Stimulated activated CD4-positive, alpha-beta T cell treated with anti-CD3 and anti-CD28 coated beads, TNF-alpha, amount 100 ng/mL, for 1 hour (primary cell): Measurements from ENCODE around the gene CAMKK2.
"Not testable (repeated sequence)": the region's sequence is repeated elsewhere in the genome, so short reads cannot be mapped to it uniquely, and the experiment has no call there.

Experiments used
- DNase-seq, 3 donors: peaks; one replicate each; pipeline ENCODE4 v3.0.0-alpha.2; 2020; ENCODE audit warnings: low read depth in 3 of 3, low spot score in 1 of 3

CAMKK2 gene

DNA sequence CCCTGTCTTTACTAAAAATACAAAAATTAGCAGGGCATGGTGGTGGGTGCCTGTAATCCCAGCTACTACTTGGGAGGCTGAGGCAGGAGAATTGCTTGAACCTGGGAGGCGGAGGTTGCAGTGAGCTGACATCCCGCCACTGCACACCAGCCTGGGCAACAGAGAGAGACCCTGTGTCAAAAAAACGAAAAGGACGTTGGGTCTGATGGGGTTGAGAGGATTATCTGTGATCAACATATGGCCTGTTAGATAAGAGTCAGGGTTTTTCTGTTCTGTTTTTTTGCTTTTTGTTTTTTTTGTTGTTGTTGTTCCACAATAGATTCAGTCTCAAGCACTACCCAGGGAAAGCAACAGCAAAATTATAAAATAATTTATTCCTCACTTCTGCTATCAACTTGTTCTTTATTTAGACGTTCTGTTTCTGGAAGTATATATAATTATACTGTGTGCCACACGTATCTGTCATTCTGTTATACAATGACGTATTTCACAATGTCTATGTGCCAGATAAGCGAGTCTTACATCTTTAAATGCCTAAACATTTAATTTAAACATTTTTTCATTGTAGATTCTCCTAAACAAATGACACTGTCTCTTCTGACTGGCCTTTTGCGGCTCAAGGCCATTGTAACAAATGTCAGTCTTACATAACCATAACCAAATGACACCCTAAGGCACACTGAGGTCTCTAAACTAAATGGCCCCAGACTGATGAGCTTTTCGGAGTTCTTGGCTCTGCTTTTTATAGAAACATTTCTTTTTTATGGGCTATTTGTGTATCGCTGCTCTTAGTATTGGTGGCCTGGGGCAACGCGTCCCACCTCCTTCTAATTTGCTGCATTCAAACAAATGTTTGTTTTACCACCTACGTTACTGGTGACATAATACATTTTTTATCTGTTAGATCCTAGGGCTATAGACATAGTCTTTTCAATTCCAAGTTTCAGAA lies 93.8 kb downstream of the CAMKK2 start:
- no peak for DNase-seq

DNA sequence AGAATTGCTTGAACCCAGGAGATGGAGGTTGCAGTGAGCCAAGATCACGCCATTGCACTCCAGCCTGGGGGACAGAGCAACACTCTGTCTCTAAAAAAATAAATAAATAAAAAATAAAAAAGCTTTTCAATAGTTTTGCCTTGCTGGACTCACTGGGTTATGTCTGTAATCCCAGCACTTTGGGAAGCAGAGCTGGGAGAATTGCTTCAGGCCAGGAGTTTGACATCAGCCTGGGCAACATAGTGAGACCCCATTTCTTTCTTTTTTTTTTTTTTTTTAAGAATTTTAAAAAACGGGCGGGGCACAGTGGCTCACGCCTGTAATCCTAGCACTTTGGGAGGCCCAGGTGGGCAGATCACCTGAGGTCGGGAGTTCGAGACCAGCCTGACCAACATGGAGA lies 95.4 kb downstream of the CAMKK2 start:
- not testable (repeated sequence) for DNase-seq

DNA sequence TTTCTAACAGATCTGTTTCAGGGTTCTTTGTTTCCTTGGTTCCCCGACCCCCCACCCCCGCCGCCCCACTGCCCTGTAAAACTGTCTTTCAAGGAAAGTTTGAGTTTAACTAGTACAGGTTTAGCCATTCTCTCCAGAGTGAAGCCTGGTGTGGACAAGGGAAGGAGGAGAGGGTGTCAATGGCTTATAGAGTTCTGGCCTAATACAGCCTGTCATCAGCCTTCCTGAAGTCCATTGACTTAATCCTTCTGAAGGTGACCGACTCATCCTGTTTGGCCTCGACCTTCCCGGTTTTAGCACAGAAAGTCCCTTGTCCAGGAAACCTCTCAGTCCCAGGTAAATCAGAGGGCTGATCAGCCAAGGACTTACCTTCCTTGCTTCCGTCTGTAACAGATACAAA lies 97.6 kb downstream of the CAMKK2 start:
- DNase-seq: no peak

DNA sequence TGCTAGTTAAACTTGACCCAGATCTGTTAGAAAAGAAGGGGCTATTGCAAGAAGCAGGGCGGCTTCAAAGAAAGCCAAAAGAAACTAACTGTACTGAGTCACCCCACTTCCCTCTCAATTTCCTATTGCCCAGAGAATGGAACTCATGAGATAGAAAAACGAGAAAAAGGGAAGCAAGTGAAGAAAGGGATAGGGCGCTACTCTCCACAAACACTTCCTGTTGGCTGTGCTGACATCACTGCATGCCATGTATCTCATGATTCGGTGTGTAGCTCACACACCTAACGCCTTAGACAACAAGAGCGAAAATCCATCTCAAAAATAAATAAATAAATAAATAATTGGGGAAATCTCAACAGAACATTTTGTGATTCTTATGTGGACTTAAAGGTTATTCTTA lies 99.6 kb downstream of the CAMKK2 start:
- no peak for DNase-seq

DNA sequence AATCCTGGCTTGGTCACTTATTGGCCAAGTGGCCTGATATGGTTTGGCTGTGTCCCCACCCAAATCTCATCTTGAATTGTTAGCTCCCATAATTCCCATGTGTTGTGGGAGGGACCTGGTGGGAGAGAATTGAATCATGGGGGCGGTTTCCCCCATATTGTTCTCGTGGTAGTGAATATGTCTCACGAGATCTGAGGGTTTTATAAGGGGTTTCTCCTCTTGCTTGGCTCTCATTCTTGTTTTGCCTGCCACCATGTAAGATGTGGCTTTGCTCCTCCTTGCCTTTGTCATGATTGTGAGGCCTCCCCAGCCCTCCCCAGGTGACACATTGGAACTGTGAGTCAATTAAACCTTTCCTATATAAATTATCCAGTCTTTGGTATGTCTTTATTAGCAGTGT lies 105.4 kb downstream of the CAMKK2 start:
- DNase-seq: no peak

DNA sequence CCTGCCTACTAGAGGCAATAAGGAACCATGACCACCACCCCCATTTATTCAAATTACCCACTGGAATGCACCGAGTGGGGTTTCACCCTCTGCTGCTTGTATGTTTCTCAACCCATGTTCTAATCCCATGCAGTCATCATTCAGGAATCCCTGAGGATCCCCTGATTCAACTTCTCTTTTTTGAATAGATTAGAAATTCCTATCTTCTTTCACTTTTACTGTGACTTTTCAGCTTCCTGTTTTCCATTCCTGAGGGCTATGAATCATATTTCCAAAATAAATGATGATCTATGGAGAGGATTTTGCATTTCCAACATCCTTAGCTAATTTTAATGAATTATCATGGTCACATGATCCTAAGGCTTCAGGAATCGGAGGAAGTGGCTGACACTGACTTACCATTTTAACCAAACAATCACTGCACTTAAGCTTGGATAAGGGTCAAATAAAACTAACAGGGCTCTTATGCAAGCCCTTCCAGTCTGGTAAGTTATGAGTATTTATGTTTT lies 105.9 kb downstream of the CAMKK2 start:
- DNase-seq: no peak

DNA sequence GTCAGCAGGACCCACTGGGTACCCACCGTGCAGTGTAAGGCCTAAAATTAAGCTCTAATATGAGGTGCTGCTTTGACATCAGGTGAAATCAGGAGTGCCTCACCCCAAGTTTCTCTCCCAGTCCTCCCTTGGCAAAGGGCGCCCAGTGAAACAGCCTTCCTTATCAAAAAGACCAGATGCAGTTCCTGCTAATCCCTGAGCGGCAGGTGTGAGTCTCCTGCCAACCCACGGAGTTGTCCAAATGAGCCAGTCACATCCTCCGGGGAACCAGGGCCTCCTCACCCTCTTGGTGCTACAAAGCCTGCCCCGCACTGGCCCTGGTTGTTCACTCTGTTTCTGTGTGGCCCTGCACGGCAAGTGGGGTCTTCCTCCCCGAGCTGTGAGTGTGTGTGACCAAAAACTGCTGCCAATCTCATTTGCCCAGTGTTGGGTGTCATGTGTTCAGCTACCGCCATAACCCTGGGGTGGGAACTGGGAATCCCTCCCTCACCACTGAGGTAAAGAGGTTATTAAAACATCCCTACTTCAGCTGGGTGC lies 106.8 kb downstream of the CAMKK2 start:
- no peak for DNase-seq

DNA sequence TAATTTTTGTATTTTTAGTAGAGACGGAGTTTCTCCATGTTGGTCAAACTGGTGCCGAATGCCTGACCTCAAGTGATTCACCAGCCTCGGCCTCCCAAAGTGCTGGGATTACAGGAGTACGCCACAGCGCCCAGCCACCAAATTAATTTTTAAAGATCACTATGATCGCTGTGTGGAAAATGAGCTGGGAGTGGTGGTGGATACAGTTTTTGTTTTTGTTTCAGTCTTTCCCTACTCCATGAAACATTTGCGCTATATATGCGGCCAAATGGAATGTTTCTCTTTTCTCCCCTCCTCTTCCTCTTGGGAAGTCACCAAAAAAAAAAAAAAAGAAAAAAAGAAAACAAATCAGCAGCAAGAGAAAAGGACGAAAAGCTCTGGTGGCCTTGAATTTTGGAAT lies 107.4 kb downstream of the CAMKK2 start:
- no peak for DNase-seq

DNA sequence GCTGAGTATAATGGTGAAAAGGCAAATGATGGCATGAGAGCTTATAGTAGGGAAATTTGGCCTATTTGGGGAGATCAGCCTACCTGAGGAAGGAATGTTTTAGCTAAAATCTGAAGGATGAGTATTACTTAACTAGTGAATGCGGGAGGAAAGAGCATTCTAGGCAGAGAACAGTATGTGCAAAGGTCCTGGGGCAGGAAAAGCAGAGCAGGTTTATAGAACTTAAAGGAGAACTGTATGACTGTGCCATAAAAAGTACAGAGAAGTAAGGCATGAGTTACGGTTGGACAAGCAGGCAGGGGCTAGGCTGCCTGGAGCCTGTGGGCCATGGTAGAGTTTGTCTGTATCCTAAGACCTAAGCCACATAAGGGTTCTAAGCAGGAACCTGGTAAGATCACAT lies 108.3 kb downstream of the CAMKK2 start:
- DNase-seq: no peak
